Measurements from ENCODE around the gene MLC1.

- TF ChIP-seq CTCF (IDR thresholded peaks at IDR 0.05) (no peak), ZFX (IDR thresholded peaks at IDR 0.05; ENCODE audit: borderline replicate concordance) (no peak)
Observed at GRCh38 chr22:50134481-50134880, 49.3 kb upstream of the MLC1 start.
